Measurements from ENCODE around the gene ATP5F1E.
"Not testable (repeated sequence)": the region's sequence is repeated elsewhere in the genome, so short reads cannot be mapped to it uniquely, and the experiment has no call there.

DNA sequence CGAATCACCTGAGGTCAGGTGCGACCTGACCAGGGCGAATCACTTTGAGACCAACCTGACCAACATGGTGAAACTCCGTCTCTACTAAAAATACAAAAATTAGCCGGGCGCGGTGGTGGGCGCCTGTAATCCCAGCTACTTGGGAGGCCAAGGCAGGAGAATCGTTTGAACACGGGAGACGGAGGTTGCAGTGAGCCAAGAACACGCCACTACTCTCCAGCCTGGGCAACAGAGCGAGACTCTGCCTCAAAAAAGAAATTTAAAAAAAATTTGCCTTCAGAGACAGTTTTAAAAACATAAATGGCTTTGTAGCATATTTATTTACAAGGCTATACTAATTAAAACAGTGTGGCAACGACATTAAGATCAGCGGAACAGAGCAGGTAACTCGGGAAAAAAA is 9.4 kb upstream of the ATP5F1E start:
- TF ChIP-seq, protein P1, sequence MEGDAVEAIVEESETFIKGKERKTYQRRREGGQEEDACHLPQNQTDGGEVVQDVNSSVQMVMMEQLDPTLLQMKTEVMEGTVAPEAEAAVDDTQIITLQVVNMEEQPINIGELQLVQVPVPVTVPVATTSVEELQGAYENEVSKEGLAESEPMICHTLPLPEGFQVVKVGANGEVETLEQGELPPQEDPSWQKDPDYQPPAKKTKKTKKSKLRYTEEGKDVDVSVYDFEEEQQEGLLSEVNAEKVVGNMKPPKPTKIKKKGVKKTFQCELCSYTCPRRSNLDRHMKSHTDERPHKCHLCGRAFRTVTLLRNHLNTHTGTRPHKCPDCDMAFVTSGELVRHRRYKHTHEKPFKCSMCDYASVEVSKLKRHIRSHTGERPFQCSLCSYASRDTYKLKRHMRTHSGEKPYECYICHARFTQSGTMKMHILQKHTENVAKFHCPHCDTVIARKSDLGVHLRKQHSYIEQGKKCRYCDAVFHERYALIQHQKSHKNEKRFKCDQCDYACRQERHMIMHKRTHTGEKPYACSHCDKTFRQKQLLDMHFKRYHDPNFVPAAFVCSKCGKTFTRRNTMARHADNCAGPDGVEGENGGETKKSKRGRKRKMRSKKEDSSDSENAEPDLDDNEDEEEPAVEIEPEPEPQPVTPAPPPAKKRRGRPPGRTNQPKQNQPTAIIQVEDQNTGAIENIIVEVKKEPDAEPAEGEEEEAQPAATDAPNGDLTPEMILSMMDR (IDR thresholded peaks at IDR 0.05) = not testable (repeated sequence)
- not testable (repeated sequence) for TF ChIP-seq NR3C1 (CRISPR knock-in tag; conservative IDR thresholded peaks at IDR 0.05; ENCODE audit: low read depth); FOXP1 (CRISPR knock-in tag; IDR thresholded peaks at IDR 0.05; ENCODE audit: borderline replicate concordance); GABPB1 (CRISPR knock-in tag; IDR thresholded peaks at IDR 0.05); ELF4 (CRISPR knock-in tag; IDR thresholded peaks at IDR 0.05; ENCODE audit: low read depth); ATF3 (CRISPR knock-in tag; conservative IDR thresholded peaks at IDR 0.05); ETV6 (CRISPR knock-in tag; IDR thresholded peaks at IDR 0.05); TCF7 (CRISPR knock-in tag; IDR thresholded peaks at IDR 0.05; ENCODE audit: low read depth); USF2 (CRISPR knock-in tag; IDR thresholded peaks at IDR 0.05)
- TF ChIP-seq, protein P2, sequence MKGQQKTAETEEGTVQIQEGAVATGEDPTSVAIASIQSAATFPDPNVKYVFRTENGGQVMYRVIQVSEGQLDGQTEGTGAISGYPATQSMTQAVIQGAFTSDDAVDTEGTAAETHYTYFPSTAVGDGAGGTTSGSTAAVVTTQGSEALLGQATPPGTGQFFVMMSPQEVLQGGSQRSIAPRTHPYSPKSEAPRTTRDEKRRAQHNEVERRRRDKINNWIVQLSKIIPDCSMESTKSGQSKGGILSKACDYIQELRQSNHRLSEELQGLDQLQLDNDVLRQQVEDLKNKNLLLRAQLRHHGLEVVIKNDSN (CRISPR knock-in tag; IDR thresholded peaks at IDR 0.05) = not testable (repeated sequence)
- TF ChIP-seq, protein P3, sequence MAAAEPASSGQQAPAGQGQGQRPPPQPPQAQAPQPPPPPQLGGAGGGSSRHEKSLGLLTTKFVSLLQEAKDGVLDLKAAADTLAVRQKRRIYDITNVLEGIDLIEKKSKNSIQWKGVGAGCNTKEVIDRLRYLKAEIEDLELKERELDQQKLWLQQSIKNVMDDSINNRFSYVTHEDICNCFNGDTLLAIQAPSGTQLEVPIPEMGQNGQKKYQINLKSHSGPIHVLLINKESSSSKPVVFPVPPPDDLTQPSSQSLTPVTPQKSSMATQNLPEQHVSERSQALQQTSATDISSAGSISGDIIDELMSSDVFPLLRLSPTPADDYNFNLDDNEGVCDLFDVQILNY (CRISPR knock-in tag; IDR thresholded peaks at IDR 0.05) = not testable (repeated sequence)
- TF ChIP-seq, protein P4, sequence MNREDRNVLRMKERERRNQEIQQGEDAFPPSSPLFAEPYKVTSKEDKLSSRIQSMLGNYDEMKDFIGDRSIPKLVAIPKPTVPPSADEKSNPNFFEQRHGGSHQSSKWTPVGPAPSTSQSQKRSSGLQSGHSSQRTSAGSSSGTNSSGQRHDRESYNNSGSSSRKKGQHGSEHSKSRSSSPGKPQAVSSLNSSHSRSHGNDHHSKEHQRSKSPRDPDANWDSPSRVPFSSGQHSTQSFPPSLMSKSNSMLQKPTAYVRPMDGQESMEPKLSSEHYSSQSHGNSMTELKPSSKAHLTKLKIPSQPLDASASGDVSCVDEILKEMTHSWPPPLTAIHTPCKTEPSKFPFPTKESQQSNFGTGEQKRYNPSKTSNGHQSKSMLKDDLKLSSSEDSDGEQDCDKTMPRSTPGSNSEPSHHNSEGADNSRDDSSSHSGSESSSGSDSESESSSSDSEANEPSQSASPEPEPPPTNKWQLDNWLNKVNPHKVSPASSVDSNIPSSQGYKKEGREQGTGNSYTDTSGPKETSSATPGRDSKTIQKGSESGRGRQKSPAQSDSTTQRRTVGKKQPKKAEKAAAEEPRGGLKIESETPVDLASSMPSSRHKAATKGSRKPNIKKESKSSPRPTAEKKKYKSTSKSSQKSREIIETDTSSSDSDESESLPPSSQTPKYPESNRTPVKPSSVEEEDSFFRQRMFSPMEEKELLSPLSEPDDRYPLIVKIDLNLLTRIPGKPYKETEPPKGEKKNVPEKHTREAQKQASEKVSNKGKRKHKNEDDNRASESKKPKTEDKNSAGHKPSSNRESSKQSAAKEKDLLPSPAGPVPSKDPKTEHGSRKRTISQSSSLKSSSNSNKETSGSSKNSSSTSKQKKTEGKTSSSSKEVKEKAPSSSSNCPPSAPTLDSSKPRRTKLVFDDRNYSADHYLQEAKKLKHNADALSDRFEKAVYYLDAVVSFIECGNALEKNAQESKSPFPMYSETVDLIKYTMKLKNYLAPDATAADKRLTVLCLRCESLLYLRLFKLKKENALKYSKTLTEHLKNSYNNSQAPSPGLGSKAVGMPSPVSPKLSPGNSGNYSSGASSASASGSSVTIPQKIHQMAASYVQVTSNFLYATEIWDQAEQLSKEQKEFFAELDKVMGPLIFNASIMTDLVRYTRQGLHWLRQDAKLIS (CRISPR knock-in tag; IDR thresholded peaks at IDR 0.05; ENCODE audit: borderline replicate concordance) = not testable (repeated sequence)
- TF ChIP-seq, protein P5, sequence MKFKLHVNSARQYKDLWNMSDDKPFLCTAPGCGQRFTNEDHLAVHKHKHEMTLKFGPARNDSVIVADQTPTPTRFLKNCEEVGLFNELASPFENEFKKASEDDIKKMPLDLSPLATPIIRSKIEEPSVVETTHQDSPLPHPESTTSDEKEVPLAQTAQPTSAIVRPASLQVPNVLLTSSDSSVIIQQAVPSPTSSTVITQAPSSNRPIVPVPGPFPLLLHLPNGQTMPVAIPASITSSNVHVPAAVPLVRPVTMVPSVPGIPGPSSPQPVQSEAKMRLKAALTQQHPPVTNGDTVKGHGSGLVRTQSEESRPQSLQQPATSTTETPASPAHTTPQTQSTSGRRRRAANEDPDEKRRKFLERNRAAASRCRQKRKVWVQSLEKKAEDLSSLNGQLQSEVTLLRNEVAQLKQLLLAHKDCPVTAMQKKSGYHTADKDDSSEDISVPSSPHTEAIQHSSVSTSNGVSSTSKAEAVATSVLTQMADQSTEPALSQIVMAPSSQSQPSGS (CRISPR knock-in tag; IDR thresholded peaks at IDR 0.05; ENCODE audit: borderline replicate concordance, low read depth) = not testable (repeated sequence)
